Lung (tissue), 12 donors: ENCODE results near the gene SLC25A21. TPM values are rescaled to one million over a fixed set of nuclear protein-coding genes. Genes with fewer than 3 reads are reported as not detected.
"Not testable (repeated sequence)": the region's sequence is repeated elsewhere in the genome, so short reads cannot be mapped to it uniquely, and the experiment has no call there.

Experiments used
- ATAC-seq: fragments of 200-7000 bp; cut with Tn5 transposase; one replicate; pipeline ENCODE4 v1.9.1; 2020; ENCODE audit warnings: moderate number of reproducible peaks; ENCODE audit not compliant: insufficient read depth, low FRiP score
- DNase-seq, 3 donors: peaks; one replicate each; pipeline ENCODE4 v3.0.0-alpha.2; 2013 to 2017
- H3K27ac ChIP-seq, 2 donors: one replicate each; pipeline ENCODE4 v1.5.1; 2013; ENCODE audit warnings: mild to moderate bottlenecking in 2 of 2, moderate library complexity in 2 of 2, control low read depth in 1 of 2, inconsistent platforms in 1 of 2, low read depth in 1 of 2, low read length in 1 of 2
- H3K27me3 ChIP-seq, 3 donors: one replicate each; pipeline ENCODE4 v1.5.1; 2013; ENCODE audit warnings: low read length in 2 of 3; ENCODE audit not compliant: control insufficient read depth in 3 of 3, insufficient read depth in 3 of 3
- H3K36me3 ChIP-seq, 4 donors: one replicate each; pipeline ENCODE4 v1.5.1; 2013; ENCODE audit warnings: low read length in 4 of 4, mild to moderate bottlenecking in 1 of 4, moderate library complexity in 1 of 4; ENCODE audit not compliant: control insufficient read depth in 4 of 4, insufficient read depth in 4 of 4
- H3K4me1 ChIP-seq, 5 donors: one replicate each; pipeline ENCODE4 v1.5.1; 2013; ENCODE audit warnings: low read length in 5 of 5, mild to moderate bottlenecking in 2 of 5, moderate library complexity in 1 of 5; ENCODE audit not compliant: control insufficient read depth in 5 of 5, insufficient read depth in 5 of 5
- H3K4me3 ChIP-seq: one replicate; pipeline ENCODE4 v1.5.1; 2013; ENCODE audit warnings: mild to moderate bottlenecking, control low read depth, moderate library complexity
- H3K9ac ChIP-seq, 2 donors: one replicate each; pipeline ENCODE4 v1.5.1; 2013; ENCODE audit warnings: low read length in 2 of 2, control low read depth in 1 of 2; ENCODE audit not compliant: insufficient read depth in 1 of 2
- H3K9me3 ChIP-seq, 4 donors: one replicate each; pipeline ENCODE4 v1.5.1; 2013; ENCODE audit warnings: low read length in 3 of 4, mild to moderate bottlenecking in 1 of 4, moderate library complexity in 1 of 4; ENCODE audit not compliant: control insufficient read depth in 4 of 4, insufficient read depth in 3 of 4
- CTCF ChIP-seq: IDR thresholded peaks from 2 replicates; pipeline ENCODE4 v1.5.1; 2012; ENCODE audit warnings: mild to moderate bottlenecking; ENCODE audit errors: control extremely low read depth, extremely low read depth
- WGBS, 2 donors: extraction: QIAGEN DNeasy Blood & Tissue Kit; methylation state at CpG; one replicate each; pipeline ENCODE4 v1.1.7; 2013; 5-methylcytosine and 5-hydroxymethylcytosine counted together
- polyA plus RNA-seq, 2 donors: library from polyadenylated mRNA; stranded (reverse); fragments of 200-250 nt; gene quantifications; one replicate each; pipeline ENCODE4 v1.2.1, GENCODE V29; 2013
- total RNA-seq, 2 donors: library from RNA; depleted of rRNA in 1 of 2; stranded (reverse); fragments of >200 nt in 1 of 2; gene quantifications; one replicate each; pipeline ENCODE4 v1.2.1, GENCODE V29; 2014 to 2021
- donor health status: control.
- donor health status: control.
- donor health status: Bipolar disorder and iron deficiency.
- donor health status: healthy.
- donor health status: DM: yes; HTN: yes; CAD: no.

The SLC25A21 gene
- total and polyA plus RNA-seq, 4 donors: 0.23 to 2.6 (median 0.42) TPM

GRCh38 chr14:36981832-36982529, 190.4 kb downstream of the SLC25A21 start:
- Histone ChIP-seq H3K9ac (no peak overlapping the region), H3K9me3 (no peaks in the 10 kb centered on the region), H3K4me1 (no peaks in the 10 kb centered on the region), H3K4me3 (no peak overlapping the region), H3K36me3 (no peaks in the 10 kb centered on the region), H3K27ac (no peak overlapping the region), H3K27me3 (no peaks in the 10 kb centered on the region)
- WGBS, 2 donors: 82 to 92% methylated on average over 3 of the region's 3 CpGs
- no peak for DNase-seq
- no peak for TF ChIP-seq CTCF
- ATAC-seq: no peak

GRCh38 chr14:36980413-36980812, 192.0 kb downstream of the SLC25A21 start:
- not testable (repeated sequence) for H3K27me3 ChIP-seq, H3K27ac ChIP-seq, H3K36me3 ChIP-seq, ATAC-seq, H3K4me3 ChIP-seq, H3K9ac ChIP-seq, H3K4me1 ChIP-seq, DNase-seq, H3K9me3 ChIP-seq
- WGBS, 2 donors: 68 to 87% methylated on average over 4 of the region's 4 CpGs

- WGBS, 2 donors: 67 to 71% methylated on average over 3 of the region's 3 CpGs
- no peak for DNase-seq
- no peaks in the 10 kb centered on the region for H3K36me3 ChIP-seq
- no peaks in the 10 kb centered on the region for H3K4me1 ChIP-seq
- H3K9ac ChIP-seq: no peak overlapping the region
- ATAC-seq: no peak
- no peaks in the 10 kb centered on the region for H3K9me3 ChIP-seq
- no peak overlapping the region for H3K27ac ChIP-seq
- no peaks in the 10 kb centered on the region for H3K27me3 ChIP-seq
- TF ChIP-seq CTCF: no peak
- H3K4me3 ChIP-seq: no peak overlapping the region
Measured at GRCh38 chr14:36979863-36980262, 192.5 kb downstream of the SLC25A21 start.

- no peak for DNase-seq
- no peak overlapping the region for H3K9ac ChIP-seq
- H3K4me1 ChIP-seq: no peaks in the 10 kb centered on the region
- no peaks in the 10 kb centered on the region for H3K27me3 ChIP-seq
- H3K4me3 ChIP-seq: no peak overlapping the region
- TF ChIP-seq CTCF: no peak
- no peak overlapping the region for H3K27ac ChIP-seq
- no peak for ATAC-seq
- WGBS, 2 donors: 80% methylated on average over 5 of the region's 5 CpGs
- no peaks in the 10 kb centered on the region for H3K36me3 ChIP-seq
- H3K9me3 ChIP-seq: no peaks in the 10 kb centered on the region
Measured at GRCh38 chr14:36976571-36977023, 195.8 kb downstream of the SLC25A21 start.
